ENCODE measurements around the gene STPG1. TPM values are rescaled to one million over a fixed set of nuclear protein-coding genes. Genes with fewer than 3 reads are reported as not detected.

STPG1 gene
- total RNA-seq, 1 experiment from 2014 or later: 14.9 TPM

DNA sequence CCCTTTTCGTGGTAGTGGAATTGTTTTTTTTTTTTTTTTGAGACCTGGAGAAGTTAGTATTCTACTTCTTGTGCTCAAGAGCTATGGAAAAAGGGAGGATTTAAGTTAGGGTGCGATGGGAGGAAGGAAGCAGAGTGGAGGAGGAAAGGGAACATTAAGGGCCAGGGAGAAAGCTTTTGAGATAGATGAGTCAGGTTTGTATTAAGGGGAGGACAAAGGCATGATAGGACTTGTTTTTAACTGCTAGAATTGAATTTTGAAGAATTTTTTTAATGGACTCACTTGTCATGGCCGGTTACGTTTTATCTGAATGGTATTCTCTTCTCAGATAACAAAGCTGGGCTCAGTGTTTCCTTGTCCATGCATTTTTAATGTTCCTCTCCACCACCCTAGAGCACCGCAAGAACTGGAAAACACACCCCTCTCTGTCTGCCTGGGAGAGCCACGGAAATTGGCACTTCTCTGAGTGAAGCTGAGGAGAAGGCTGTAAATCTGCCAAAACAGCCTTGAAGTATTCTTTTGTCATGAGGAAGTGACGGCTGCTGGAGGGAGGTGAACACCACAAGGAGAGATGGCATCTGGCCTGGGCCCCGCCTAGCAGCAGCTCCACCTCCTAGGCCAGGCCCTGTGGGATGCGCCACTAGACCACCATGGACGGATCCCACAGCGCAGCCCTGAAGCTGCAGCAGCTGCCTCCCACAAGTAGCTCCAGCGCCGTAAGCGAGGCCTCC, 5.5 kb upstream of the STPG1 start:
- Histone ChIP-seq H3K36me3 (ENCODE audit: low read depth, low read length) (peaks cover 20% of the 10 kb centered on the region), H3K9me3 (ENCODE audit: low read length) (no peaks in the 10 kb centered on the region), H3K9me2 (replicated peaks; ENCODE audit: low read length) (no peaks in the 10 kb centered on the region), H3K9ac (ENCODE audit: low read length) (peak overlapping the region; percentile 62), H3K4me2 (ENCODE audit: low read length) (peak overlapping the region; percentile 97), H2AFZ (ENCODE audit: low read length) (peak overlapping the region; percentile 22), H3K27ac (ENCODE audit: low read length) (peak overlapping the region; percentile 94), H3F3A (ENCODE audit: low read length, unreplicated experiment) (peaks cover 10% of the 10 kb centered on the region), H3K27me3 (ENCODE audit: low read length) (no peaks in the 10 kb centered on the region), H3K4me3 (ENCODE audit: low read length) (peak overlapping the region; percentile 89), H4K20me1 (ENCODE audit: low read length) (no peaks in the 10 kb centered on the region), H3K79me2 (ENCODE audit: low read length) (peaks cover 54% of the 10 kb centered on the region), H3K4me1 (ENCODE audit: insufficient read depth, low read length) (peaks cover 42% of the 10 kb centered on the region)
- TF ChIP-seq EZH2phosphoT487 (IDR thresholded peaks at IDR 0.05; ENCODE audit: borderline replicate concordance, low read length): no peak
- TF ChIP-seq EZH2 (IDR thresholded peaks at IDR 0.05; ENCODE audit: low read length, unreplicated experiment): no peak
- ChIA-PET CTCF (interaction anchor here (0.5 to 0.9 kb wide), 4 partner anchors 19 to 220 kb away, joined by 3 to 7 read pairs (median 4); no protein-coding TSS in a partner anchor), POLR2A (ENCODE audit: unreplicated experiment) (interaction anchor here (0.5 kb wide), 2 partner anchors 83 to 269 kb away, joined by 7 to 11 read pairs; no protein-coding TSS in a partner anchor)
- TSS peak; percentile 44 for BruUV-seq (replicated peaks)
- peak; percentile 88 for DNase-seq
- ATAC-seq: peak; percentile 32
- intact Hi-C loops (cut with micrococcal nuclease): loop anchor here (1.0 to 5.0 kb wide), 4 partner anchors 43 to 216 kb away; no protein-coding TSS in a partner anchor

- ChIA-PET POLR2A (ENCODE audit: unreplicated experiment) (interaction anchor here (0.6 to 1.1 kb wide), 6 partner anchors 18 to 1820 kb away, joined by 3 to 7 read pairs (median 4); partner anchors contain the start of gene RCAN3), CTCF (interaction anchor here (0.7 to 1.0 kb wide), 4 partner anchors 24 to 267 kb away, joined by 3 to 6 read pairs (median 4); no protein-coding TSS in a partner anchor)
- H3K36me3 ChIP-seq (ENCODE audit: low read depth, low read length): peaks cover 20% of the 10 kb centered on the region
- DNase-seq (peak; percentile 73), ATAC-seq (peak; percentile 26)
- peak overlapping the region; percentile 97 for H3K4me2 ChIP-seq (ENCODE audit: low read length)
- peak overlapping the region; percentile 62 for H3K9ac ChIP-seq (ENCODE audit: low read length)
- no peaks in the 10 kb centered on the region for H3K9me3 ChIP-seq (ENCODE audit: low read length)
- TF ChIP-seq CTCF (conservative IDR thresholded peaks at IDR 0.05; ENCODE audit: low read depth, low read length) (no peak), EZH2phosphoT487 (IDR thresholded peaks at IDR 0.05; ENCODE audit: borderline replicate concordance, low read length) (no peak), EZH2 (IDR thresholded peaks at IDR 0.05; ENCODE audit: low read length, unreplicated experiment) (no peak)
- H3K9me2 ChIP-seq (replicated peaks; ENCODE audit: low read length): no peaks in the 10 kb centered on the region
- no peaks in the 10 kb centered on the region for H4K20me1 ChIP-seq (ENCODE audit: low read length)
- H3K4me3 ChIP-seq (ENCODE audit: low read length): peak overlapping the region; percentile 89
- H3K79me2 ChIP-seq (ENCODE audit: low read length): peaks cover 57% of the 10 kb centered on the region
- peaks cover 10% of the 10 kb centered on the region for H3F3A ChIP-seq (ENCODE audit: low read length, unreplicated experiment)
- H3K27ac ChIP-seq (ENCODE audit: low read length): peak overlapping the region; percentile 94
- BruUV-seq (replicated peaks): no TSS peak
- H3K27me3 ChIP-seq (ENCODE audit: low read length): no peaks in the 10 kb centered on the region
- intact Hi-C loops (cut with micrococcal nuclease): loop anchor here (2.0 to 5.0 kb wide), 4 partner anchors 45 to 217 kb away; partner anchors contain the start of gene RCAN3
- H2AFZ ChIP-seq (ENCODE audit: low read length): no peak overlapping the region
- H3K4me1 ChIP-seq (ENCODE audit: insufficient read depth, low read length): peaks cover 49% of the 10 kb centered on the region
These were observed 4.1 kb upstream of the STPG1 start for GRCh38 chr1:24417681-24418080.

DNA sequence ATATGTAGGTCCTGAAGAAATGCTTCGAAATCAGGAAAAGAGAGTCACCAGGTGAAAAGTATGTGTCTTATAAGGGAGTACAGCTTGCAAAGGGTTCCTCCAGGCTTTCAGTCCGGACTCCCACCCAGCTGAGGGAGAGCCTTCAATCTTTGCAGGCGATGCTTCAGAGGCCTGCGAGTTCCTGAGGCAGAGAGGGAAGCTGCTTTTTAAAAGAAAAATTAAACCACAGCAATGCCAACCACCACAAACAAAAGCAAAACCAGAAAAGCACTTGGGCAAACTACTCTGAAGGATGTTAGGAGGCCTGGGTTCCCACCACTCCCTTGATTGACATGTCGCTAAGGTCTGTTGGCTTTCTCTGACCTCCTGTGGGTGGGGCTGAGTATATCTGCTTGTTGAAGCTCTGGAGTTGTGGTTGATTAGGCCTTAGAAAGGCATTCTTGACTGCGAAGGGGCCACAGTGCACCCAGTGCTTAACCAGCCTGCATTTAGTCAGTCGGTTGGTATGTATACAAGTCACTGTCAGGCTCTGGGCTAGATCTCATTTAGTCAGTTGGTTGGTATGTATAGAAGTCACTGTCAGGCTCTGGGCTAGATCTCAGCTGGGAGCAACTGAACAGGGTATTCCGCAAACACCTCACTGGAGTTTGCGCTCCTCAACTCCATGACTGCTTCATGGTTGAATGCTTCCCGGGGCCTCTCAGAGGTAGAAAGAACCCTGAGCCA, 3.2 kb upstream of the STPG1 start:
- no peak for TF ChIP-seq EZH2phosphoT487 (IDR thresholded peaks at IDR 0.05; ENCODE audit: borderline replicate concordance, low read length)
- TF ChIP-seq EZH2 (IDR thresholded peaks at IDR 0.05; ENCODE audit: low read length, unreplicated experiment): no peak
- TF ChIP-seq CTCF (conservative IDR thresholded peaks at IDR 0.05; ENCODE audit: low read depth, low read length): no peak
- H3K27ac ChIP-seq (ENCODE audit: low read length): peak overlapping the region; percentile 94
- H3K9me2 ChIP-seq (replicated peaks; ENCODE audit: low read length): no peaks in the 10 kb centered on the region
- H4K20me1 ChIP-seq (ENCODE audit: low read length): no peaks in the 10 kb centered on the region
- peaks cover 58% of the 10 kb centered on the region for H3K4me1 ChIP-seq (ENCODE audit: insufficient read depth, low read length)
- peaks cover 10% of the 10 kb centered on the region for H3F3A ChIP-seq (ENCODE audit: low read length, unreplicated experiment)
- peak overlapping the region; percentile 97 for H3K4me2 ChIP-seq (ENCODE audit: low read length)
- no TSS peak for BruUV-seq (replicated peaks)
- H3K9me3 ChIP-seq (ENCODE audit: low read length): no peaks in the 10 kb centered on the region
- H3K27me3 ChIP-seq (ENCODE audit: low read length): no peaks in the 10 kb centered on the region
- intact Hi-C loops (cut with micrococcal nuclease): loop anchor here (2.0 to 5.0 kb wide), 3 partner anchors 45 to 100 kb away; partner anchors contain the start of gene RCAN3
- peak overlapping the region; percentile 78 for H2AFZ ChIP-seq (ENCODE audit: low read length)
- H3K79me2 ChIP-seq (ENCODE audit: low read length): peaks cover 58% of the 10 kb centered on the region
- DNase-seq (peak; percentile 96), ATAC-seq (peak; percentile 46)
- H3K4me3 ChIP-seq (ENCODE audit: low read length): peak overlapping the region; percentile 89
- CTCF ChIA-PET: interaction anchor here (0.6 to 1.0 kb wide), 3 partner anchors 23 to 220 kb away, joined by 3 to 6 read pairs (median 5); no protein-coding TSS in a partner anchor
- POLR2A ChIA-PET (ENCODE audit: unreplicated experiment): interaction anchor here (0.6 to 0.7 kb wide), 2 partner anchors 26 to 274 kb away, joined by 3 to 4 read pairs; no protein-coding TSS in a partner anchor
- peak overlapping the region; percentile 85 for H3K9ac ChIP-seq (ENCODE audit: low read length)
- peaks cover 14% of the 10 kb centered on the region for H3K36me3 ChIP-seq (ENCODE audit: low read depth, low read length)
